Right forelimb (tissue), 1 donor: Measurements from ENCODE around the gene FRS3.

Experiments used
- DNase-seq: peaks from one replicate; pipeline ENCODE4 v3.0.0-alpha.2; 2018

Gene FRS3

GRCh38 chr6:41790045-41790444 is 10.3 kb upstream of the FRS3 start:
- no peak for DNase-seq

- no peak for DNase-seq
These were observed 9.7 kb upstream of the FRS3 start for GRCh38 chr6:41789390-41789724.

GRCh38 chr6:41787219-41787917 is 7.7 kb upstream of the FRS3 start, which contains the start of gene TOMM6:
TOMM6 (plus strand) TSS chr6:41787694; CDS start chr6:41787698, 4 bp downstream.
- DNase-seq, result peak; percentile 97

DNA sequence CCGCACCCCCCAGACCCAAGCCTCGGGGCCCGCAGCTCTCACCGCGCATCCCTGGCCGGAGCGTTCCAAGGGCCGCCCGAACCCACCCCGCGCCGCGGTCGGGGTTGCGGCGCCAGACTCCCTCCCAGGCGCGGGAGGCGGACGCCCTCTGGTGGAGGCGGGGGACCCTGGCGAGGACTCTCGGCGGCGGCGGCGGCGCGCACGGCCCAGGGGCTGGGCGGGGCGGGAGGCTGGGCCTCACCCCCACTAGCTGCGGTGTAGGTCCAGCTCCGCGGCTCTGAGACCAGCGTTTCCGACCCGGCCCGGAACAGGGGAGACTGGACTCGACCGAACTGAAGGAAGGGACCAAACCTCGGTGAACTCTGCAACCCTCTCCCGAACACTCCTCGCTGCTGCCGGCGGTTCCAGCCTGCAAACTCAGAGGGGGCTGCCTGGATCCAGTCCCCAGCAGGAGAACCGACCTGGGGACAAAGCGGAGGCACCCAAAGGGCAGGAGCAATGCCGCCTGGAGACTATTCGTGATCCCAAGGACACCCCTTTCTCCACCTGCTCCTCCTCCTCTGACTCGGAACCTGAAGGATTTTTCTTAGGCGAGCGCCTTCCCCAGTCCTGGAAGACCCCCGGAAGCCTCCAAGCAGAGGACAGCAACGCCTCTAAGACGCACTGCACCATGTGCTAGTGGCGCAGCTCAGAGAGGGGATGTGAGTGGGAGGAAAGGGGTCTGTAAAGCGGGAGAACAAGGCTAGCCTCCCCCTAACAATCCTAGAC is 6.9 kb upstream of the FRS3 start:
- DNase-seq, result peak; percentile 94

DNA sequence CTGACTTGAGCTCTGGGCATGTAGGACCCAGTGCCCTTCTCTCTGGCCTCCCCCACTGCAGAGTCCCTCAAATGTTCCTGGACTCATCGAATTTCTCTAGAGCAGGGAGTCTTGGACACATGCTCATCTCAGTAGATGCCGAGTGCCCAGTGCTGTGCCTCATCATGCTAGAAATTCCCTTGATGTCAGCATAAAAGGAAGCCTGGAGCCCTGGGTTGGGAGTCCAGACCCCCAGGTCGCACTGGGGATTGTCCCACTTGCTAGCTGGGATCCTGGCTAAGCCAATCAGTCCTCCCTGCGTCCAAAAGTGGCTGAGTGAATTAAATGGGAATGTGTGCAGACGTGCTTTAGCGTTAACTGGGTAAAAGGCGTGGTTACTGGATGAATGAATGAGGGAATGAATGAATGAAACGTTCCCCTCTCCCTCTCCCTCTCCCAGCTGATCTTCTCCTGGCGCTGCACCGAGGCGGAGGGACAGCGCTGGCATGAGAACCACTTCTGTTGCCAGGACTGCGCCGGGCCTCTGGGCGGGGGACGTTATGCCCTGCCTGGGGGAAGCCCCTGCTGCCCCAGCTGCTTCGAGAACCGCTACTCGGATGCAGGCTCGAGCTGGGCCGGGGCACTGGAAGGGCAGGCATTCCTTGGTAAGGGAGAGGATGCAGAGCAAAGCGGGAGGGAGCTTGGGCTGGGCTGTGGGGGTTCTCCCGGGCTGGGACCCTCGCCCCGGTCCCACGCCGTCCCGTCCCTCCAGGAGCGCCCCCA is 6.2 kb upstream of the FRS3 start:
- DNase-seq, result no peak

GRCh38 chr6:41785254-41785653 is 5.6 kb upstream of the FRS3 start:
- no peak for DNase-seq

GRCh38 chr6:41784581-41785171 is 5.0 kb upstream of the FRS3 start:
- DNase-seq, result no peak

DNA sequence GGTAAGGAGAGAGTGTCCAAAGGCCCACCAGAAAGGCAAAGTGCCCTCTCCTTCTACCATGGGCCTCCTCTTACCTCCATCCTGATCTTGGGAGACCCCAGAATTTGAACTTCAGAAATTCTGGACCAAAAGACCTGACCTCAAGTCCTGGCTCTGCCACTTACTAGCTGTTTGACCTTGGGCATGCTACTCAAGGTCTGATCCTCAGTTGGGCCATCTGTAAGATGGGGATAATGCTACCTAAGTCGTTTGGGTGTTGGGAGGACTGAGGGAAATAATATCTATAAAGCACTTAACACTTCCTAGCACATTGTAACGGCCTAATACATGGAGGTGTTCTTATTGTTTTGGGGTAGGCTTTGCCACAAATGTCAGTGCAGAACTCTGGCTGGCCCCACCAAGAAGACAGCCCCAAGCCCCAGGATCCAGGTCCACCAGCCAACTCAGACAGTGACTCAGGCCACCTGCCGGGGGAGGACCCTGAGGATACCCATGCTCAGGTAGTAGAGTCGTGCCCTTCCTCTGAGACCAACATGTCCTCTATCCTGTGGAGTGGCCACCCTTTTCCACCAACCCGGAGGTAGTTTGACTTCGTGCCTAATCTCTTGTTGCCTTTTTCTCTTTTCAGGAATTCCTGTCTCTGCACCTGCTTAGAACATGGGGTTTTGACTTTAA is 3.5 kb upstream of the FRS3 start:
- no peak for DNase-seq

GRCh38 chr6:41781366-41781730 is 1.6 kb upstream of the FRS3 start:
- DNase-seq, result no peak

DNA sequence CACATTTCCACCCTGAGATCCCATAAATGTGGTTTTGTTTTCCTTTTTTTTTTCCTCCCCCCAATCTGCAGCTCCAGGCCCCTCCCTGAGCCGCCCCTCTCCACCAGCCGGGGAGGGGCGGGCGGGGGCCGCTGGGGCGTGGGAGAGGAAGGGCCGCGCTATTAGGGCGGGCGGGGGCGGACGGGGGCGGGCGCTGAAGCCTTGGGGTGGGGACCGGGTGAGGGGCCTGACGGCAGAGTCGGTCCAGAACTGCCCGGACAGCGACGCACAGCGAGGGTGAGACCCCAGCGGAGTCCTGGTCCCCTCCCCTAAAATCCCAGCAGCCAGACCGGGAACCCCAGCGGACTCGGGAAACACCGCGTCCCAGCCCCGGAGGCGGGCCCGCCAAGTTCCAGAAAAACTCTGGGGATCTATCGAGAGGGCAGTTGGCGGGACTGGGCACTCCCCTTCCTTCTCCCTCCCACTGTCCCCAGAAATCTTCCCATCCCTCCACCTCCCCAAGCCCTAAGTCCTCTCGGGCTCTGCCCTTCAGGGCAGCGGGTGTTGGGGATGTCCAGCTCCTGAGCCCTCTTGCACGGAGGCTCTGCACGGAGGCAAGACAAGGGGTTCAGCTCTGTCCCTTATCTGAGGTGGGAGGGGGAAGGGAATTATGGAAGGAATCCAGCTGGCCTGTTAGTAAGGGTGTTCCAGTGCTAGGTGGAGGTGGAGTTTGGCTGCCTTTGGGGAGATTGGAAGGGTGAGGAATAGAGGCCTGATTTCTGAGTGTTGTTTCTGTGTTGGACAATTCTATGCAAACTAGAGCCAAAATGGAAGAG is 1.1 kb upstream of the FRS3 start, which contains the start of gene PRICKLE4:
Gene PRICKLE4 (plus strand): TSS at position 232 of the 815 bp plus-strand sequence. CDS start 2,692 bp downstream, outside the sequence.
- no peak for DNase-seq

- no peak for DNase-seq
These were observed 364 bp downstream of the FRS3 start for GRCh38 chr6:41779336-41779735.

GRCh38 chr6:41778895-41779294 is 805 bp downstream of the FRS3 start:
- DNase-seq, result no peak

DNA sequence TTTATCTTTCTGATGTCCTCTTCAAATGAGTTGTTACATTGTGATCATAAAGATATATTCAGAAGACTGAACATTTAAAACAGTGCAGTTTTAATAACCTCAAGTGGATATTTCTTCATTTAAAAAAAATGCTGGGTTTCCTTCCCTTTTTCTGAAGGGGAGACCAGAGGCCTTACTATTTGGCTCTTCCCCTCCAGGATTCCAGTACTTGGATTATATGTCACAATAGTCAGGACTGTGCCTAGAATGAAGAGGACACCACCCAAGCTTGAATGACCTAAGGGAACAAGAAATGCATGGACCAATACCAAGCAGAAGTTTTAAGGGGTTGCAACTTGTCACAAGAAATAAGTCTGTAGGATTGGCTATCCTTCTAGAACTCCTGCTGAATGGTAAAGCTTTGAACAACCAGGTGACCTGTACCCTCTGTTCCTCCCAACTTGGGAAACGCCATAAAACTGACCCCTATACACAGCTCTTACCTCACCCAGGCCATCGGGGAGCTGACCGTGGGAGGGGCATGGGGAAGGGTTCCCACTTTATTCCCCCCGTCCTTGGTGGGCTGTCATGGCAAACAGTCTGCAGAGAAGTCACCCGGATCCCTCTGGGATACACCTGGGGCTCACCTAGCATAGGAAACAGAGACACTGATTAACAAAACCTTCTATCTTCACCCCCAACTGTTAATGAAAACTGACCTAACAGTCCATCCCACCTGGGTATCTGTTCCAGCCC is 2.0 kb downstream of the FRS3 start:
- no peak for DNase-seq

DNA sequence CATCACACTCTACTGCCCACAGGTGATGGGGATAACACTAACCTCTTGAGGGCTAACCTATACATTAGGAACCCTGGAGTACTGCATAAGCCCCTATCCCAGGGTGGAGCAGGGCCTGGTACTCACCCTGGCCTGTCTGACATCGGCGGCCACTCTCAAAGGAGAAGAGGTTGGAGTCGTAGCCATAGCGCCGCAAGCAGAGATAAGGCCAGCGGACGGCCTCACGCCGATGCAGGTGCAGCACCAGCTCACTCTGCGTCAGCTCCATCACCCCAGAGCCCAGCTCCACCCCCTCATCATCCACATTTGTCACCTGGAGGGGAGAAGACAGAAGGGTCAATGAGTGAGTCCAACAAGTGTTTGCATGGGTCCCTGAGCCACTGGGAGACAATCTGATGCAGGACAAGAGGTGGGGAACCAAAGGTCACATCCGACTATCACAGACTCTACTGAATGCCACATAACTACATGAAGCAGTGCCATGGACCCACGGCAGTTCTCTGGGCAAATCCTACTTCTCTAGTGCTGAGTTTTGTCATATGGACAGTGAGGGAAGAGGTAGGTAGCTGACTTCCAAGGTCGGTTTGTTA is 4.3 kb downstream of the FRS3 start:
- no peak for DNase-seq

DNA sequence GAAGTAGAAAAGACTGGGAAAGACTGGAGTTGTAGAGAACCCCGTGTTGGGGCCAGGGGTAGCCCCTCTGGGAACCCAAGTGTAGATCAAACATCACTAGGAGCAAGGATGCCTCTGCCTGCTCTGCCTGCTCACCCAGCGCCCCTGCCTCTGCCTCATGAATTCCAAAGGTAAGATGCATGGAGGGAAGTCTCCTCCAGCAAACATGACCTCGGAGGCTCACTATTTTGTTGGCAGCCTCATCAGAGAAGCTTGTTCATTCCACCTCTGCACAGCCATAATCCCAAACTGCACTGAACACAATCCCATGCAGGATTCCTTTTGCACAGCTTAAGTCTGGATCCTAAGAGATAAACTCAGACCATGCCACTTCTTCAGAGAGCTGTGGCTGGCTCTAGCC is 4.9 kb downstream of the FRS3 start:
- no peak for DNase-seq

DNA sequence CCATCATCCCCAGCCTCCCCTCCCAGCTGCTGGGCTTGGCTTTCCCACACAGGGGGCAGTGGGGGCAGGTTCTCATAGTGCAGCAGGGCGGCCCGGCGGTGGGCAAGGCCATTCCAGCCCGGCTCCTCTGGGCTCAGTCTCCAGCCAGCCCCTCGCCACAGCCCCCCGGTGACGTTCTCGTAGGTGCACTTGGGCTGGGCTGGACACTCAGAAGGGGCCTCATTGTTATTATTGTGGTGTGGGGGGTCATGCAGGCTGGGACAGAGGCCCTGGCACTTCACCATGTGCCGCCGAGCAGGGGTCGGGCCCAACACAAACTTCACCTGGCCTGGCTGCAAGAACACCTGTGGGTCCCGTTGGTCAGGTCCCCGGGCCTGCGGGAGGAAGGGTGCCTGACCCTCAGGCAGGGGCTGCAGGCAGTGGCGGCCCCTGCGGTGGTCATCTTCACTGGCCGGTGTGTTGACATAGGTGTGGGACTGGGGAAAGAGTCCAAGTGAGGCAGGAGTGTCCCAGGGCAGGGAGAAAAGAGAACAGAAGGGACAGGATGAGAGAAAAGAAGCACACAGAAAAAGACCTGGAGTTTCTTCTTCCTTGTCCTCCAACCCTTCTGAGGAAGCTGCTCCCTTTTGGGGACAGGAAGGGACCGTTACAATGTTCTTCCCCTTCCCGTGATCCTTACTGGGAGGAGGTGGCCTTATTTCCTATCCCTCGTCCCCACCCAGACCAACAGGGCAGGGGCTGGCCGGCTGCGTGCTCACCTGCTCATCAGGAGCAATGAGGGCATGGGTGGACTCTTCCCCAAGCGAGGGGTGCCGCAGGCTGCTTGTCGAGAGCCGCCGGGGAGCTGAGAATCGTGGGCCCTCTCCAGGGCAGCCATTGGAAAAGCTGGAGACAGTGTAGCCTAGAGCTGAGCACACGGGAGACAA is 8.4 kb downstream of the FRS3 start:
- DNase-seq, result no peak

- DNase-seq, result no peak
These were observed 9.2 kb downstream of the FRS3 start for GRCh38 chr6:41770381-41771057.

DNA sequence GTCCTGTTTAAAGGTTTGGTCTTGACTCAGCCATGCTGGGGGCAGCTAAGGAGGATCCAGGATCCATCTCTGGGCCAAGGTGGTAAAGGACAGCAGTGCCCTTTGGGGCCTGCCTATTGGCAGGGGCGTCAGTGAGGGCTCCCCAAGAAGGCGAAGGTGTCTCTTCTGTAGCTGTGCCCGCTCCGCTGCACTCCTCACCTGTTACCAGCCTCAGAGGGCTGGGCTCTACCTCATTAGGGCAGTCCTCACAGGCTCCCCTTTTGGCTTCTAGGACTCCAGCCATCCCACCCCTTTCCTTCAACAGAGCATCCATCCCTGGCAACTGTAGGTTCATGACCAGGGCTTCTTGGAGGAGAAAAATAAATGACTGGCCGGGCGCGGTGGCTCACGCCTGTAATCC is 10.3 kb downstream of the FRS3 start:
- DNase-seq, result no peak
